Non-pigmented ciliary epithelial cell (primary cell): ENCODE results near the gene BAZ1B.
"Not testable (repeated sequence)": the region's sequence is repeated elsewhere in the genome, so short reads cannot be mapped to it uniquely, and the experiment has no call there.

Experiments used
- DNase-seq: peaks from one replicate; pipeline ENCODE4 v3.0.0-alpha.2; 2010; ENCODE audit warnings: low read depth

Gene BAZ1B, protein sequence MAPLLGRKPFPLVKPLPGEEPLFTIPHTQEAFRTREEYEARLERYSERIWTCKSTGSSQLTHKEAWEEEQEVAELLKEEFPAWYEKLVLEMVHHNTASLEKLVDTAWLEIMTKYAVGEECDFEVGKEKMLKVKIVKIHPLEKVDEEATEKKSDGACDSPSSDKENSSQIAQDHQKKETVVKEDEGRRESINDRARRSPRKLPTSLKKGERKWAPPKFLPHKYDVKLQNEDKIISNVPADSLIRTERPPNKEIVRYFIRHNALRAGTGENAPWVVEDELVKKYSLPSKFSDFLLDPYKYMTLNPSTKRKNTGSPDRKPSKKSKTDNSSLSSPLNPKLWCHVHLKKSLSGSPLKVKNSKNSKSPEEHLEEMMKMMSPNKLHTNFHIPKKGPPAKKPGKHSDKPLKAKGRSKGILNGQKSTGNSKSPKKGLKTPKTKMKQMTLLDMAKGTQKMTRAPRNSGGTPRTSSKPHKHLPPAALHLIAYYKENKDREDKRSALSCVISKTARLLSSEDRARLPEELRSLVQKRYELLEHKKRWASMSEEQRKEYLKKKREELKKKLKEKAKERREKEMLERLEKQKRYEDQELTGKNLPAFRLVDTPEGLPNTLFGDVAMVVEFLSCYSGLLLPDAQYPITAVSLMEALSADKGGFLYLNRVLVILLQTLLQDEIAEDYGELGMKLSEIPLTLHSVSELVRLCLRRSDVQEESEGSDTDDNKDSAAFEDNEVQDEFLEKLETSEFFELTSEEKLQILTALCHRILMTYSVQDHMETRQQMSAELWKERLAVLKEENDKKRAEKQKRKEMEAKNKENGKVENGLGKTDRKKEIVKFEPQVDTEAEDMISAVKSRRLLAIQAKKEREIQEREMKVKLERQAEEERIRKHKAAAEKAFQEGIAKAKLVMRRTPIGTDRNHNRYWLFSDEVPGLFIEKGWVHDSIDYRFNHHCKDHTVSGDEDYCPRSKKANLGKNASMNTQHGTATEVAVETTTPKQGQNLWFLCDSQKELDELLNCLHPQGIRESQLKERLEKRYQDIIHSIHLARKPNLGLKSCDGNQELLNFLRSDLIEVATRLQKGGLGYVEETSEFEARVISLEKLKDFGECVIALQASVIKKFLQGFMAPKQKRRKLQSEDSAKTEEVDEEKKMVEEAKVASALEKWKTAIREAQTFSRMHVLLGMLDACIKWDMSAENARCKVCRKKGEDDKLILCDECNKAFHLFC (N-terminal part only)

DNA sequence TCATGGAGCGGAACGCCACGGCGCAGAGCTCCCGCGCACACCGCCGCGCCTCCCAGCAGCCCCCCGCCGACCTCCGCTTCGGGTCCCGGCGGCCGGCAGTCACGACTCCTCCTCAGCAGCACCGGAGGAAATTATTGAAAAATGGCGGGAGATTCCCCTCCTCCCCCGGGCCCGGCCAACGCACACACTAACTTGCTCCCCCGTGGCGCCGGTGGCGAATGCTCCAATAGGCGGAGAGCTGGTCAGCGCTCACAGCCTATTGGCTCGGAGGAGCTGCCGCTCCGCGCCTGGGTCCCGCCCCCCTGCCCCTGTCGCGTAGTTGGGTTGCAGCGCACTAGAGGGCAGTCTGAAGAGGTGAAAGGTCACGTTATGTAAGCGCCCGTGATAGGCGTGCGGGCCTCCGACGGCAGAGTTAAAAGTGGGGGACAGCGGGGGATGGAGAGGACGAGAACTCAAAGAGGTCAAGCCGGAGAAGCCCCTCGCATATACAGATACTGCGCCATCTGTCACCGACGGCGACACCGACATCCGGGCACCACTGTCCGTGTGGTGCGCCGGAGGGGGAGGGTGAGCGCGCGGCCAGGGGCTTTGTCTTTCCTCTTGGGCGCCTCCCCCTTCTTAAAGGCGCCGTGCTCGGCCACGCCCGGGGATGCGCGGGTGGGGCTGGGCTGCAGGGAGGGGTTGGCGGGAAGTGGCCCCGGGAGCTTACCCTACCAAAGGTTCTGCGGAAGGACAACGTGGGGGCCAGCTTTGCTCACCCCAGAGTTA lies at the start of gene BAZ1B:
Gene BAZ1B (minus strand): TSS at position 189 of the 768 bp plus-strand sequence. CDS start 360 bp downstream, outside the sequence.
- DNase-seq: peak; percentile 88

DNA sequence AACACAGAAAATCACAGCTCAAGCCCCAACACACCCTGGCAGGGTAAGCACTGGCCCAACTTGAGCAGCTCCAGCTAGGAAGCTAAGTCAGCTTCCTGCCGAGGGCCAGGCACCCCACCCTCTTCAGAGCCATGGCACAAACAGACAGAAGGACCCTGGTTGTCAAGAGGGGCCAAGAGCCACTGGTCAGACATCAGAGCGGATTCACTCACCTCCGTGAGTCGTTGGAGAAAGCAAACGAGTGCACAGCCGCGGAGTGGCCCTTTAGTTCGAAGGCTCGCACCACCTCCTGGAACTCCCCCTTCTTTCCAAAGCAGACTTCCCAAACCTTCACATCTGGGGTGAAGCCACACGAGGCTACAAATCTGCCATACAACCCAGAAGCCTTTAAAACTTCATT lies 48.9 kb upstream of the BAZ1B start:
- no peak for DNase-seq

DNA sequence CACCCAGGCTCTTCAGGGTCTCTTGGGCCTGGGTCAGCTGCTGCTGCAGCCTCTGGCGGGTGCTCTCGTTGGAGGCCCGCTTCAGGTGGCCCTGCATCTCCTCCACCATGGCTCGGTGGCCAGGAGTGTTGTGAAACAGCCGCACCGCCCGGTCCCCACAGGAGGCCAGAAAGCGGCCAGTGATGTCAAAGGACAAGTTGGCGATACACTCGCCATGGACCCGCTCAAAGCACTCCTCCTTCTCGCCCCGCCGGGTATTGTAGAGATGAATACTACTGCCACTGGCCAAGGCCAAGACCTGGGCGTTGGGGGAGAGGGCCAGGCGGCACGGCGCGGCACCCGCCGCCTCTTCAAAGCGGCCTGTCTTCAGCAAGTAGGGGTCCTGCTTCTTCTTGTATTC lies 48.4 kb upstream of the BAZ1B start:
- no peak for DNase-seq

DNA sequence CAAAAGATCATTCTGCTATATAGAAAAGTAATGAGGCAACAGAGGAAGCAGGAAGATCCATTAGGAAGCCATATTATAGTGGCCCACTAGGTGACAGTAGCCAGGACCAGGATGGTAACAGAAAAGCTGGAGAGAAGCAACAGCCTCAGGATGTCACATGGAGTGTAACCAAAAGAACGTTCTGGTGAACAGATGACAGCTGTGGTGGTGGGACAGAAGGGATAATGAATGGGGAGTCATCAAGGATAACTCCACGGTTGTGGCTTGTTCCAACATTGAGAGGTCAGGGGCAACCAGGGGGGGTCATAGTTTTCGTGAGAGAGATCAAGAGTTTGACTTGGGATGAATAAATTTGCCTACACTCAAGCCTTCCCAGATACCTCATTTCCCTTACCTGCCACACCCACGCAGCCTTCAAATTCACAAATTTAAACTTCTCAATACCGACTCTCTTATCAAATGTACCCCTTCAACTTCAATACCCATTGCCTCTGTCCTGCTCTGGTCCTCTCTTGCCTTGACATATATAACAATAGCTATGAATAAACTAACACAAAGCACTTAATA lies 47.0 kb upstream of the BAZ1B start:
- DNase-seq: no peak

DNA sequence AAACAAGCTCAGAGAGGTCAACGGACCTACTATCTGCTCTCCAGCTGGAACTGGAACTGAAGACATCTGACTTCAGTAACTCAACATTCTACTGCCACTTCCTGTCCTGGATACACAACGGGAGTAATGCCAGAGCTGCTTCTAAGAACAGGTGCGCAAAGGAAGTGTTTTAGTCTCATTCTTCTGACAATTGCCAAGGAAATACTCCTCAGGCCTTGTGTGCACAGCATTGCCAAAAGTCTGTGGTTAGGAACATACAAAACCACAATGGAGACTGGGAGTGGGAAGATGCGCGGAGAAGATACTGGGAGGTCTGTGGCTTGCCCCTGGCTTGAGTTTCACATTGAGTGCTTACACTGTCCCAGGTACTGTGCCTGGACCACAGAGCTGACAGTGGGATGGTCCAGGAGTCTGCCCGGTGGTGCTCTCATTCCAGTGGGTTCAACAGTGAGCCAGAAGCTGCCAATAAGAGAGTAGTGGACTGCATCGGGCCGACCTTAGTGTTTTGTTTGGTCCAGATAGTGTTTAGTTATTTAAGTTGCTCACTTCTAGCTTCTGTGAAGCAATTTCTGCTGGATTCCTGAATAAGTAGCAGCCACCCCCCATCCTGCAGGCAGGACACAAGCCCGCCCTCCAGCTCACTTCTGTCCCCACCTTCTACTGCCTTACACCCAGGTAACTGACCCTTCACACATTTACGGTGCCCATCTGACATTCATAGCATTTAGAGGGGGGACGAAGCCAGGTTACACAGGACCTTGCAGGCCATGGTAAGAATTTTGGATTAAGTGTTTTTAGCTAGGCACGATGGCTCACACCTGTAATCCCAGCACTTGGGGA lies 46.0 kb upstream of the BAZ1B start:
- no peak for DNase-seq

DNA sequence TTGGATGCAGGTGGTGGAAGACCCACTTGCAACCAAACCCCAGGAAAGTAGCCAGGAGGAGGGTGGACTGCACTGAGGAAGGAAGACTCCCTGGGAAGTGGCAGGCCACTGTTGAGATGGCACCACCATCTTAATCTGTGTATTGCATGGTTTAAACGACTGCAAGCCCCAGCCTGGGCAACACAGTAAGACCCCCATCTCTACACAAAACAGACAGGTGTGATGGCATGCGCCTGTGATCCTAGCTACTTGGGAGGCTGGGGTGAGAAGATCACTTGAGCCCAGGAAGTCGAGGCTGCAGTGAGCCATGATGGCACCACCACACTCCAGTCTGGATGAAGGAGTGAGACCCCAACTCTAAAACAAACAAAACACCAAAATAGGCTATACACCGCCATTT lies 45.0 kb upstream of the BAZ1B start:
- no peak for DNase-seq

DNA sequence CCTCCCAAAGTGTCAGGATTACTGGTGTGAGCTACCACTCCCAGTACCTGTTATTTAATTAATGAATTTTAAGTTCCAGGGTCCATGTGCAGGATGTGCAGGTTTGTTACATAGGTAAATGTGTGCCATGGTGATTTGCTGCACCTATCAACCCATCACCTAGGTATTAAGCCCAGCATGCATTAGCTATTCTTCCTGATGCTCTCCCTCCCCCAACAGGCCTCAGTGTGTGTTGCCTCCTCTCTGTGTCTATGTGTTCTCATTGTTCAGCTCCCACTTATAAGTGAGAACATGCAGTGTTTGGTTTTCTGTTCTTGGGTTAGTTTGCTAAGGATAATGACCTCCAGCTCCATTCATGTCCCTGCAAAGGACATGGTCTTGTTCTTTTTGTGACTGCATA lies 44.3 kb upstream of the BAZ1B start:
- not testable (repeated sequence) for DNase-seq

DNA sequence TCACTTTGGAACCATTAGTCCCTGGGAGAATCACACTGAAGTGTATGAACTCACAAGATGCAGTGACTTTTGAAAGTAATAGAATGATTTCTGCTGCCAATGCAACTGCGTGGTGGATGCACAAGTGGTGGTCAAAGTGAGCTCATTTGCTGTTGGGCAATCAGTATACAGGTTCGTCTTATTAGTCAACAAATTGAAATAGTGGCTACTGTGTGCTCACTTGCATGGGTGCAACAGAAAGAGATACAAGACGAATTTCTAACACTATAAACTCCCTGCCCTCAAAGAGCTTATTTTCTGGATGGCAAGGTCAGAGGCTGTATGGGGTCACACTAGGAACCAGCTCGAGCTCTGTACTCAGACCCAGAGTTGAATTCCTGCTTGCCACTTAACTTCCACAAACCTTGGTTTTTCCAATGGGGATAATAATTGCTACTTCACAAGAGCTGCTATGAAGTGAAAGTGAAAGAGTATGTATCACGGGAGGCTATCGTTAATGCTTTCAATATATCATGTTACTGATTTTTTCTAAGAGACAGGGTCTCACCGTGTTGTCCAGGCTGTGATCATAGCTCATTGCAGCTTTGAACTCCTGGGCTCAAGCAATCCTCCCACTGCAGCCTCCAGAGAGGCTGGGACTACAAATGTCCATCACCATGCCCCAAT lies 43.7 kb upstream of the BAZ1B start:
- no peak for DNase-seq

DNA sequence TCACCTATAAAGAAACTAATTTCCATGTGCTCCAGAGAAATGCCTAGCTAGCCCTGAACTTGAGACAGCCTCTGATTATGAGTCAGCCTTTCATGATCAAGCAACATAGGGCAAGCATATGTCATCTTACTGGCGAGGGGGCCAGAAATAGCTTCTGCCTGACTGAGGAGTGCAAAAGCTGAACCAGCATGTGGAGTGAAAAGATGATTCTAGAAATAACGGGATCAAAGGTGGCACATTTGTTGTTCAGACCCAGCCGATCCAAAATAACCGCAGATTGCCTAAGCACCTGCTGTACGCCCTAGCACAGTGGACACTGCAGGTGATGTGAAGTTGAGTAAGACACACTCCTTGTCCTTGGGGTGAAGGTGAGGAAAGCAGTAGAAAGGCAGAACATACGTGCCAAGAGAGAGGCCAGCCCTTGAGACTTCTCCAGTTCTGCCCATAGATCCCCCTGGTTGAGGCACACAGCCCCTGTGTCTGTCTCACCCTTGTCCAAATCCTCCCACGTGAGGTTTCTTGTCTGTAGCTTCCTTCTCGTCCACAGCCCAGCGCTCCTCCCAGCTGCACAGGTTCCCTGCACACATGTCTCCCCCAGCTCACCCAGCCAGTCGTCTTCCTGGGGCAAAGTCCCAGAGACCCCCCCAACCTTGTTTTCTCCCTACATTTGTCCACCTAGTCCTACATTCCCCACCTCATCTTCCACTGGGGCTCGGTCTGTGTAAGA lies 38.2 kb upstream of the BAZ1B start:
- DNase-seq: peak; percentile 76

DNA sequence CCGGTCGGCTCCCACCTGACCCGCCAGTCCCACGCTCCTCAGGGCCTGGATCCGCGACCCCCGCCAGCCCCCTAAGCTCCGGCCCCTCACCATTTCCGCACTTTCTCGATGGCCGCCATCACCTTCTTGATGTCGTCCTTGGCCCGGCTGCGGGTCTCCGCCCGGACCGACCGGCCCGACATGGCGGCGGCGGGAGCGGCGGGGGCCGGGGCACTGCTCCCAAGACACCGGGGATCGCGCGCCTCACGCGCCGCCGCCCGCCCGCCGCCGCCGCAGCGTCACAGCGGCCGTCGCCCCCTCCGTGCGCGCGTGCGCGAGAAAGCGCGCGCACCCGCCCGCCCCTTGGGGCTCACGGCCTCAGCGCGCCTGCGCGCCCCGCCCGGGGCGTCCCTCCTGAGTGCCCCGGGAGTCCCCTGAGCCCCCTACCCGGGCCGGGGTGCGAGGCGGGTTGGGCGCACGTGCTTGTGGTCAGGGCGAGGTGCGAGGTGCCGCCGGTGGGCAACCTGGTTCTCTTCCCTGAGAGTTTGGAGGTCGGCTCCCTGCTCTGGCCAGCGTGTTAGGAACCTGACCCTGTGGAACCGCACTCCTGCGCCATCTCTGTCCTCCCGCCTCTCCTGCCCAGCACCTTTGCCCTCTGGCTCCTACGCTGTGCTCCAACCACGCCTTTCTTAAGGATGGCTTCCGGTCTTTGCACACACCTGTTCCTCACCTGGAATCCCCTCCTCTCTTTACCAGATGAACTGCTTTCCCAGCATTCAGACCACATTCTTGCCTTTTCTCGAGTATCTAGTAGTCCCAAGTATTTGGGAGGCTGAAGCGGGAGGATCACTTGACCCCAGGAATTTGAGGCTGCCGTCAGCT lies 35.5 kb upstream of the BAZ1B start, which contains the start of gene BCL7B:
Gene BCL7B (minus strand): TSS at position 294 of the 861 bp plus-strand sequence. CDS start 112 bp downstream, at position 182.
- no peak for DNase-seq

DNA sequence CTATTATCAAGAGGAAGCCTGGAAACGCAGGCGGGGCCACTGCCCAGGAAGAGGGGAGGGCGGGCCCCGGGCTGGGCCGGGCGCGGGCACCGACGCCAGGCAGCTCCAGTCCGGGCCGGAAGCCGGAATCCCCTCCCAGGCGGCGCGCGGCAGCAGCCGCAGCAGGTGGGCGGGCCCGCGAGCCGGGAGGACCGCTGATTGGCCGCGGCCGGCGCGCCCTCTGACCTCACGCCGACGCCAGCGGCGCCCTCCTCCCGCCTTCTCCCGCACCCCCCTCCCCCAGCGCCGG lies 35.0 kb upstream of the BAZ1B start:
- no peak for DNase-seq

DNA sequence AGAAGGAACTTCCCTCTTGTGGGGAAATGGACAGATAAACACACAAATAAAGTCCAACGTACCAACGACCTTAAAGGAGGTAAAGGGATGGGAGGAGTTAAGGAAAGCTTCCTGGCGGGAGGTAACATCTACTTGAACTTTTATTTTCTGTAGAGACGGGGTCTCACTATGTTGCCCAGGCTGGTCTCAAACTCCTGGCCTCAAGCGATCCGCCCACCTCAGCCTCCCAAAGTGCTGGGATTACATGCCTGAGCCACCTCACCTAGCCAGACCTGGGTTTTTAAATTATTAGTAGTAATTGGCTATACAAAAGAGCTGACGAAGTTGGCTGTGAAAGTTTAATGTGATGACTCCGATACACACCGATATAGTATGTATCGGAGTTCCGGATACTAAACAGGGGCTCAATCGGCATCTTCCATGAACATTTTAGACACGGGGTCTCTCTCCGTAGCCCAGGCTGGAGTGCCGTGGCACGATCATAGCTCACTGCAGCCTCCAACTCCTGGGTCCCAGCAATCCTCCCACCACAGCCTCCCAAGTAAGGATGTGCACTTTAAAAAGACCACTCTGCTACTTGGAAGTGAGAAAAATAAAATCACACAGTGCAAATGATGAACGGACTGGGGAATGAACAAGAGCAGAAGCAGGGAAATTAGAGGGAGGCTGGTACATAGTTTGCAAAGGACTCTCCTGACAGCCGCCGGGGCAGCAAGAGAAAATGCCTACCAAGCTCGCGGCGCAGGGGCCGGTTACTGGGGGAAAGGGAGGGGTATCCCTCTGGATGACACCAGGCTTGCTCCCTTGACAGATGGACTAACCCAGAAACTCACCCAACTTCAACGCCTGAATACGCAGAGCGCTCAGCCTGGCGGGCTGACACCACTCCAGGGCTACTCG lies 34.4 kb upstream of the BAZ1B start:
- DNase-seq: no peak

DNA sequence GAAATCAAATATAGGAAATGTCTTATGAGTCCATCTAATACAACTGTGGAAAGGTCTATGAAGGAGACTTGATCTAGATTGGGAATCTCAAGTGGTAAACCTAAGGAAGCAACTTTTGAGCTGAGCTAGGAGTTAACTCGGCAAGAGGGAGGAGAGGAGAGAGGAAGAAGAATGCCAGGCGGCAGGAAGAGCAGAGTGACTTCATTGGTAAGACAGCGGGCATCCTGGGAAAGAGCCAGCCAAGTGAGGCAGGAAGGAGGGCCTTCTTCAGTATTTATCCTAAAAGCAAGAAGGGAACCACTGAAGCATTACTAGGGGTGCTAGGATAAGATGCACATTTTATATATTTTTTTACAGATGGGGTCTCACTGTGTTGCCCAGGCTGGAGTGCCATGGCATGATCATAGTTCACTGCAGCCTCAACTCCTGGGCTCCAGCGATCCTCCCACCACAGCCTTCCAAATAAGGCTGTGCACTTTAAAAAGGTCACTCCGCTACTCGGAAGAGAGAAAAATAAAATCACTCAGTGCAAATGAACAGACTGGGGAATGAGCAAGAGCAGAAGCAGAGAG lies 33.4 kb upstream of the BAZ1B start:
- DNase-seq: no peak

DNA sequence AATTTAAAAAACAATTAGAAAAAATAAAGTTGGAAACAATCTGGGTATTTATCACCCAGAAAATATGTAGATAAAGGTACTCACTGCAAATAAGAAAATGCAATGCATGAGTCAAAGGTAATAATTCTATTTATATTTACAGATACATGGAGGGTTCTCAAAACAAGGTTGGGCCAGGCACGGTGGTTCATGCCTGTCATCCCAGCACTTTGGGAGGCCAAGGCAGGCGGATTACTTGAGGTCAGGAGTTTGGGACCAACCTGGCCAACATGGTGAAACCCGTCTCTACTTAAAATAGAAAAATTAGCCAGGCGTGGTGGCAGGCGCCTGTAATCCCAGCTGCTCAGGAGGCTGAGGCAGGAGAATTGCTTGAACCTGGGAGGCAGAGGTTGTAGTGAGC lies 28.0 kb upstream of the BAZ1B start:
- DNase-seq: not testable (repeated sequence)

DNA sequence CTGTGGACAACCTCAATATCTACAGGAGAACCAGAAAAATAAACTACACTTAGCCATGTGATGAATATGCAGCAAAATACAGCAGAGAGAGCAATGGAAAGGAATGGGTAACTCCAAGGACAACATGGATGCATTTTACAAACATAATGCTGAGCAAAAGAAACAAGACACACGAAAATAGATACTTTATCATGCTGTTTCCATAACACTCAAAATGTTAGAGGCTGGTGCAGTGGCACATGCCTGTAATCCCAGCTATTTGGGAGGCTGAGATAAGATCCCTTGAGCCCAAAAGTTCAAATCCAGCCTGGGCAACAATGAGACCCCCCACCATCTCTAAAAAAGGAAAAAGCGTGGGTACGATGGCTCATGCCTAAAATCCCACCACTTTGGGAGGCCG lies 27.1 kb upstream of the BAZ1B start:
- DNase-seq: no peak

DNA sequence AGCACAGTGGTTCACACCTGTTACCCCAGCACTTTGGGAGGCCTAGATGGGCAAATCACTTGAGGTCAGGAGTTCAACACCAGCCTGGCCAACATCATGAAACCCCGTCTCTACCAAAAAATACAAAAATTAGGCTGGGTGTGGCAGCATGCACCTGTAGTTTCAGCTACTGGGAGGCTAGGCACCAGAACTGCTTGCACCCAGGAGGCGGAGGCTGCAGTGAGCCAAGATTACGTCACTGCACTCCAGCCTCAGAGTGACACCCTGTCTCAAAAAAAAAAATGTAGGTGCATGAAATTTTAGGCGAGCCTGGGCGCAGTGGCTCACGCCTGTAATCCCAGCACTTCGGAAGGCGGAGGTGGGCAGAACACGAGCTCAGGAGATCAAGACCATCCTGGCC lies 25.7 kb upstream of the BAZ1B start:
- DNase-seq: no peak

DNA sequence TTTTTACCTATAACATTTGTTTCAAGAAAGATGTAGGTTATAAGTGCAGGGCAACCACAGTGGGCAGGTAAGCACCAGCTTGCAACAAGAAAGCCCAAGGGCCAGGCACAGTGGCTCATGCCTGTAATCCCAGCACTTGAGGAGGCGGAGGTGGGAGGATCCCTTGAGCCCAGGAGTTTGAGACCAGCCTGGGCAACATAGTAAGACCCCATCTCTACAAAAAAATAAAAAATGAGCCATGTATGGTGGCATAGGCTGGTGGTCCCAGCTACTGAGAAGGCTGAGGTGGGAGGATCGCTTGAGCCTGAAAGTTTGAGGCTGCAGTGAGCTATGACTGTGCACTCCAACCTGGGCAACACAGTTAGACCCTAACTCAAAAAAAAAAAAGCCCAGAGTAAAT lies 22.6 kb upstream of the BAZ1B start:
- no peak for DNase-seq
